H1 (cell line): ENCODE data around the gene RDH12. TPM values are rescaled to one million over a fixed set of nuclear protein-coding genes. Genes with fewer than 3 reads are reported as not detected.

Experiments
- CHD7 ChIP-seq: fragments of 300-600 bp; sonication (generic); IDR thresholded peaks from 2 replicates; pipeline ENCODE4 v1.7.1; 2012; ENCODE audit warnings: low read length, moderate library complexity, mild to moderate bottlenecking, inconsistent platforms; ENCODE audit not compliant: insufficient replicate concordance
- EZH2 ChIP-seq: fragments of 200-600 bp; sonication (generic); IDR thresholded peaks from 2 replicates; pipeline ENCODE4 v1.7.1; 2012; ENCODE audit warnings: low read depth, mild to moderate bottlenecking, moderate library complexity, low read length, inconsistent platforms; ENCODE audit not compliant: severe bottlenecking
- MAX ChIP-seq: IDR thresholded peaks from 2 replicates; pipeline ENCODE4 v1.6.1; 2012; ENCODE audit warnings: inconsistent platforms
- SP2 ChIP-seq: IDR thresholded peaks from 2 replicates; pipeline ENCODE4 v1.6.1; 2012; ENCODE audit warnings: mild to moderate bottlenecking, low read length, inconsistent platforms
- polyA plus RNA-seq, 7 experiments: library from polyadenylated mRNA; depleted of rRNA in 3 of 7; stranded (reverse) in 5 of 7; unstranded in 2 of 7; fragments of >200 nt in 5 of 7; fragments of 200-250 nt in 2 of 7; gene quantifications; 1 replicate in 5 of 7; 2 replicates in 1 of 7; 4 replicates in 1 of 7; pipeline versions ENCODE4 v1.2.1 to v1.2.3, GENCODE V29; 2011 to 2013; ENCODE audit warnings: missing spikeins in 2 of 7, mixed read lengths in 2 of 7
- total RNA-seq: library from RNA; stranded (reverse); fragmentation: NEBNext Ultra II Directional; extraction: Animal tissue kit (Norgen Biotek cat#: 25700); gene quantifications from 2 replicates; pipeline ENCODE4 v1.2.1, GENCODE V29; 2021

RDH12 gene
- total and polyA plus RNA-seq, 2 of the 8 experiments (the other 6 are each of a cell fraction or from before 2014, with no cell fraction given) = 1.2 to 1.5 TPM

DNA sequence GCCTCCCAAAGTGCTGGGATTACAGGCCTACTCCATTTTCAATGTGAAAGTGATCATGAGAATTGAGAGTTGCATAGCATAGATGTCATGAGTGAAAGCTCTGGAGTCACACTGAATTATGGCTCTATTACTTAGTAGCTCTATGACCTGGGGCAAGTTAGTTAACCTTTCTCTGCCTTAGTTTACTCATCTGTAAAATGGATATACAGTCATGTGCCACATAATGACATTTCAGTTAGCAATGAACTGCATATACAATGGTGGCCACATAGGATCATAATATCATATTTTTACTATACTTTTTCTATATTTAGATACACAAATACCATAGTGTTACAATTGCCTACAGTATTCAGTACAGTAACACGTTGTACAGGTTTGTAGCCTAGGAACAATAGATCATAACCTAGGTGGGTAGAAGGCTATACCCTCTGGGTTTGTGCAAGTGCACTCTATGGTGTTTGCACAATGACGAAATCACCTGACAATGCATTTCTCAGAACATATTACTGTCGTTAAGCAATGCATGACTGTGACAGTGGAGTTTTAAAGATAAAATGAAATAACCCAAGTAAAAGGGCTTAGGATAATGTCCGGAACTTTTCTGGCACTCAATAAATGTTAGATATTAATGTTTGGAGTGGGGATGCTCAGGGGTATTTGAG is 61.6 kb downstream of the RDH12 start (continued):
- no peak for TF ChIP-seq CHD7
- no peak for TF ChIP-seq EZH2
- TF ChIP-seq SP2 = no peak
- no peak for TF ChIP-seq MAX
